Liver (tissue), 9 donors: ENCODE results near the gene ADTRP. TPM values are rescaled to one million over a fixed set of nuclear protein-coding genes. Genes with fewer than 3 reads are reported as not detected.
A peak's percentile ranks its signal among the peaks of the same experiment; 100 is the strongest.

Experiments used
- DNase-seq: peaks from one replicate; pipeline ENCODE4 v3.0.0-alpha.2; 2017; ENCODE audit warnings: low spot score
- H3K27ac ChIP-seq, 2 donors: one replicate each; pipeline ENCODE4 v1.7.0; 2013; ENCODE audit warnings: inconsistent platforms in 2 of 2, low read length in 2 of 2, control low read depth in 1 of 2, low read depth in 1 of 2, mild to moderate bottlenecking in 1 of 2
- H3K27me3 ChIP-seq, 4 donors: one replicate each; pipeline versions ENCODE4 v1.6.1 to v1.7.0; 2013; ENCODE audit warnings: low read length in 3 of 4, inconsistent platforms in 1 of 4, mild to moderate bottlenecking in 1 of 4, moderate library complexity in 1 of 4; ENCODE audit not compliant: control insufficient read depth in 4 of 4, insufficient read depth in 4 of 4
- H3K36me3 ChIP-seq, 4 donors: one replicate each; pipeline versions ENCODE4 v1.6.1 to v1.7.0; 2013; ENCODE audit warnings: low read length in 3 of 4, mild to moderate bottlenecking in 3 of 4, low read depth in 1 of 4, moderate library complexity in 1 of 4; ENCODE audit not compliant: control insufficient read depth in 4 of 4, insufficient read depth in 3 of 4
- H3K4me1 ChIP-seq, 4 donors: one replicate each; pipeline versions ENCODE4 v1.6.1 to v1.7.0; 2013; ENCODE audit warnings: low read length in 3 of 4, mild to moderate bottlenecking in 3 of 4, moderate library complexity in 1 of 4; ENCODE audit not compliant: control insufficient read depth in 4 of 4, insufficient read depth in 4 of 4
- H3K4me3 ChIP-seq, 3 donors: one replicate each; pipeline versions ENCODE4 v1.6.1 to v1.7.0; 2013; ENCODE audit warnings: low read length in 3 of 3, control low read depth in 1 of 3, low read depth in 1 of 3, mild to moderate bottlenecking in 1 of 3
- H3K9ac ChIP-seq, 2 donors: one replicate each; pipeline ENCODE4 v1.7.0; 2013; ENCODE audit warnings: low read length in 2 of 2, mild to moderate bottlenecking in 2 of 2, moderate library complexity in 2 of 2, control low read depth in 1 of 2, low read depth in 1 of 2
- H3K9me3 ChIP-seq, 4 donors: one replicate each; pipeline versions ENCODE4 v1.6.1 to v1.7.0; 2013; ENCODE audit warnings: low read length in 3 of 4; ENCODE audit not compliant: control insufficient read depth in 4 of 4
- ATF3 ChIP-seq: IDR thresholded peaks from 2 replicates; pipeline ENCODE4 v1.6.1; 2016; ENCODE audit warnings: antibody characterized with exemption
- CTCF ChIP-seq: fragments of 150-350 bp; IDR thresholded peaks from 2 replicates; pipeline ENCODE4 v1.5.1; 2017; ENCODE audit warnings: improper control_type of control experiment, low read depth, low read length; ENCODE audit not compliant: missing input control
- EGR1 ChIP-seq, 2 donors: IDR thresholded peaks; 2 replicates each; pipeline ENCODE4 v1.6.1; 2016 to 2018; ENCODE audit warnings: antibody characterized with exemption in 2 of 2, low read depth in 2 of 2
- FOXA2 ChIP-seq: IDR thresholded peaks from 2 replicates; pipeline ENCODE4 v1.6.1; 2016; ENCODE audit warnings: antibody characterized with exemption
- GABPA ChIP-seq, 2 donors: IDR thresholded peaks in 1 of 2; conservative IDR thresholded peaks in 1 of 2; 2 replicates each; pipeline ENCODE4 v1.6.1; 2016; ENCODE audit warnings: antibody characterized with exemption in 2 of 2, mild to moderate bottlenecking in 1 of 2, moderate library complexity in 1 of 2
- HNF4A ChIP-seq, 2 donors: conservative IDR thresholded peaks; 2 replicates each; pipeline ENCODE4 v1.6.1; 2016; ENCODE audit warnings: antibody characterized with exemption in 2 of 2, mild to moderate bottlenecking in 2 of 2
- HNF4G ChIP-seq: IDR thresholded peaks from 2 replicates; pipeline ENCODE4 v1.6.1; 2016; ENCODE audit warnings: antibody characterized with exemption
- JUND ChIP-seq, 2 donors: IDR thresholded peaks; 2 replicates each; pipeline ENCODE4 v1.6.1; 2016; ENCODE audit warnings: antibody characterized with exemption in 2 of 2
- NR2F2 ChIP-seq: IDR thresholded peaks from 2 replicates; pipeline ENCODE4 v1.6.1; 2016; ENCODE audit warnings: antibody characterized with exemption
- RAD21 ChIP-seq, 2 donors: IDR thresholded peaks; 2 replicates each; pipeline ENCODE4 v1.6.1; 2016; ENCODE audit warnings: antibody characterized with exemption in 2 of 2, mild to moderate bottlenecking in 2 of 2
- REST ChIP-seq: IDR thresholded peaks from 2 replicates; pipeline ENCODE4 v1.6.1; 2016; ENCODE audit warnings: antibody characterized with exemption, mild to moderate bottlenecking
- RXRA ChIP-seq, 2 donors: IDR thresholded peaks; 2 replicates each; pipeline ENCODE4 v1.6.1; 2017 to 2018; ENCODE audit warnings: antibody characterized with exemption in 2 of 2, mild to moderate bottlenecking in 1 of 2
- TAF1 ChIP-seq: conservative IDR thresholded peaks from 2 replicates; pipeline ENCODE4 v1.6.1; 2016; ENCODE audit warnings: antibody characterized with exemption, mild to moderate bottlenecking
- YY1 ChIP-seq: IDR thresholded peaks from 2 replicates; pipeline ENCODE4 v1.6.1; 2016; ENCODE audit warnings: antibody characterized with exemption, mild to moderate bottlenecking
- ZBTB33 ChIP-seq: IDR thresholded peaks from 2 replicates; pipeline ENCODE4 v1.6.1; 2016; ENCODE audit warnings: antibody characterized with exemption
- whole genome bisulfite sequencing: extraction: QIAGEN DNeasy Blood & Tissue Kit; methylation state at CpG from one replicate; pipeline ENCODE4 v1.1.7; 2013; 5-methylcytosine and 5-hydroxymethylcytosine counted together
- polyA plus RNA-seq, 2 donors: library from polyadenylated mRNA; stranded (reverse) in 1 of 2; unstranded in 1 of 2; fragments of 200-250 nt in 1 of 2; fragments of >200 nt in 1 of 2; fragmentation: Nextera tagmentation in 1 of 2; extraction: Ambion mirVana in 1 of 2; gene quantifications; one replicate each; pipeline versions ENCODE4 v1.2.1 to v1.2.3, GENCODE V29; 2013 to 2015
- total RNA-seq, 2 donors: library from RNA; depleted of rRNA; stranded (reverse); fragments of >200 nt; gene quantifications; one replicate each; pipeline ENCODE4 v1.2.3, GENCODE V29; 2014
- donor health status: healthy.
- donor health status: healthy.
- donor health status: healthy.
- donor health status: healthy.
- donor health status: healthy.

ADTRP gene
- total and polyA plus RNA-seq, 4 donors, result 0.21 to 2.0 (median 0.50) TPM; not detected in 1

GRCh38 chr6:11804135-11804534 is 25.5 kb upstream of the ADTRP start:
- Histone ChIP-seq H3K9me3 (no peaks in the 10 kb centered on the region), H3K4me3 (no peak overlapping the region), H3K36me3 (no peaks in the 10 kb centered on the region), H3K4me1 (peaks cover 0 to 5% (median 0%) of the 10 kb centered on the region in 4 donors), H3K27me3 (no peaks in the 10 kb centered on the region), H3K9ac (no peak overlapping the region), H3K27ac (no peak overlapping the region)
- 86% methylated on average over 6 of the region's 6 CpGs for WGBS
- TF ChIP-seq HNF4G, result no peak
- no peak for TF ChIP-seq HNF4A (conservative IDR thresholded peaks at IDR 0.05)
- no peak for TF ChIP-seq NR2F2
- TF ChIP-seq RXRA (IDR thresholded peaks at IDR 0.05), result no peak
- TF ChIP-seq YY1, result no peak
- TF ChIP-seq EGR1 (IDR thresholded peaks at IDR 0.05; ENCODE audit: low read depth in 2 of 2), result no peak
- no peak for TF ChIP-seq ZBTB33
- no peak for TF ChIP-seq FOXA2
- TF ChIP-seq TAF1, result no peak
- TF ChIP-seq RAD21 (IDR thresholded peaks at IDR 0.05), result no peak
- no peak for DNase-seq

GRCh38 chr6:11803591-11803971 is 25.0 kb upstream of the ADTRP start:
- Histone ChIP-seq H3K4me3 (no peak overlapping the region), H3K9ac (peak overlapping the region in 1 of 2 donors; percentile 28), H3K9me3 (no peaks in the 10 kb centered on the region), H3K4me1 (peaks cover 0 to 5% (median 0%) of the 10 kb centered on the region in 4 donors), H3K27ac (no peak overlapping the region), H3K27me3 (no peaks in the 10 kb centered on the region), H3K36me3 (no peaks in the 10 kb centered on the region)
- no peak for TF ChIP-seq NR2F2
- no peak for TF ChIP-seq ATF3
- no peak for DNase-seq
- whole genome bisulfite sequencing, result 73% methylated on average over 2 of the region's 2 CpGs

- DNase-seq, result no peak
- H3K9ac ChIP-seq, result peak overlapping the region in 1 of 2 donors; percentile 28
- H3K9me3 ChIP-seq, result no peaks in the 10 kb centered on the region
- WGBS, result 54% methylated on average over 6 of the region's 6 CpGs
- H3K4me1 ChIP-seq, result peaks cover 0 to 5% (median 0%) of the 10 kb centered on the region in 4 donors
- no peak overlapping the region for H3K4me3 ChIP-seq
- peak overlapping the region in 1 of 2 donors; percentile 27 for H3K27ac ChIP-seq
- no peaks in the 10 kb centered on the region for H3K27me3 ChIP-seq
- no peaks in the 10 kb centered on the region for H3K36me3 ChIP-seq
- TF ChIP-seq FOXA2 (peak; percentile 52), GABPA (IDR thresholded peaks at IDR 0.05 in 1 of 2, conservative IDR thresholded peaks at IDR 0.05 in 1 of 2) (no peak), RAD21 (IDR thresholded peaks at IDR 0.05) (peak; percentile 43 to 57), HNF4G (no peak), NR2F2 (no peak), RXRA (IDR thresholded peaks at IDR 0.05) (peak; percentile 84 to 93), ATF3 (no peak), HNF4A (conservative IDR thresholded peaks at IDR 0.05) (peak; percentile 68 to 81), ZBTB33 (peak; percentile 69), REST (peak; percentile 41), CTCF (no peak), YY1 (peak; percentile 92), TAF1 (no peak), EGR1 (IDR thresholded peaks at IDR 0.05; ENCODE audit: low read depth in 2 of 2) (peak; percentile 82 to 88), JUND (IDR thresholded peaks at IDR 0.05) (peak in 1 of 2 donors; percentile 41)
These were observed 24.4 kb upstream of the ADTRP start for GRCh38 chr6:11802886-11803590.
